ENCODE results near the gene RFX5. TPM values are rescaled to one million over a fixed set of nuclear protein-coding genes. Genes with fewer than 3 reads are reported as not detected.

The RFX5 gene
- total and polyA plus RNA-seq, 9 of the 15 experiments (the other 6 are each of a cell fraction or from before 2014, with no cell fraction given): 3.8 to 48.2 (median 32.2) TPM

DNA sequence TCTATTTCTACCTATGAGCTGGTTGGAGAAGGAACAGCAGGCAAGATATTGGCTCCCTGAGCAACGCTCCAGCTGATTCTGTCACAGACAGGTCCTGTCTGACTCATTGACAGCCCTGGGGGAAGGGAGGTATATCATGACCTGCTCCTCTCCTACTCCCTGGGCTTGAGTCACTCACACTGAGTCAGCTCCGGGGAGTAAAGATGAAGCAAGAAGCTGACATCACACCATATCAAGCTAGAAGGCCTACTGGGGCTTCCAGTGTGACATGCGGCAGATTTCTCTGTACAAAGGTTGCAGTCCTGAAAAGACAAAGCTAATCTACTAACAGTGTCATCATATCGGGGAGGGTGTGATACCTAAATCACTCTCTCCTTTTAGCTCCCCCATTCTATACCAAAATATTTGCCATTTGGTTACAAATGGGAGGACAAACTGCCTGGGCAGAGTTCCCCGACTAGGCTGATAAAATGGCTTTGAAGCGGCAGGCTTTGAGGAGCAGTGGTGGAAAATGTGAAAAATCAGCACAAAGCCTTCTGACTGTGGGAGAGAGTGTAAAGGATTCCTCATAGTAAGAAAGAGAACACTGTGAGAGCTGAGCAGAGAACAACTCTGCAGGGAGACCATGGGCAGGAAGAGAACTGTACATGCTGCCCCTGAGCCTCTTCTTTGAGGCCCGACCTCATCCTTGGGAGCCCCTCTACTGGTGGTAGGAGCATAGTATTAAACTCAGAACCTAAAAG lies 35.3 kb downstream of the RFX5 start (continued):
- peak; percentile 71 for TF ChIP-seq CXXC5 (CRISPR knock-in tag; IDR thresholded peaks at IDR 0.05)
- TF ChIP-seq FOXM1 (IDR thresholded peaks at IDR 0.05; ENCODE audit: low read depth): no peak
- TF ChIP-seq FOXM1 (CRISPR knock-in tag; IDR thresholded peaks at IDR 0.05; ENCODE audit: low read depth): no peak
- no peak for TF ChIP-seq PHF8 (IDR thresholded peaks at IDR 0.05; ENCODE audit: borderline replicate concordance, low read length)
- no peak for TF ChIP-seq KHSRP (IDR thresholded peaks at IDR 0.05)
- TF ChIP-seq RBM39 (optimal IDR thresholded peaks at IDR 0.05; ENCODE audit: low read depth, low read length): no peak
- peak; percentile 22 to 94; a peak in 2 of 4 replicates for TF ChIP-seq TBL1XR1 (IDR thresholded peaks at IDR 0.05; ENCODE audit: low read length in 2 of 2)
- TF ChIP-seq CCNT2 (IDR thresholded peaks at IDR 0.05; ENCODE audit: borderline replicate concordance, extremely low read depth, insufficient read length, low read depth, low read length): peak; percentile 66
- TF ChIP-seq TRIM25 (IDR thresholded peaks at IDR 0.05; ENCODE audit: borderline replicate concordance): no peak
- TF ChIP-seq NFXL1 (CRISPR knock-in tag; IDR thresholded peaks at IDR 0.05): 0 out of 2 replicates have a peak, but pooled peaks have one; percentile 24
- TF ChIP-seq AFF1 (IDR thresholded peaks at IDR 0.05; ENCODE audit: low read depth in 1 of 2, partially characterized antibody in 2 of 2): peak in 1 of 2 experiments; percentile 88
- no peak for TF ChIP-seq GATA2 (CRISPR knock-in tag; IDR thresholded peaks at IDR 0.05)
- no peak for TF ChIP-seq USF2 (CRISPR knock-in tag; IDR thresholded peaks at IDR 0.05)
- TF ChIP-seq CAMTA2 (CRISPR knock-in tag; conservative IDR thresholded peaks at IDR 0.05): no peak
- no peak for TF ChIP-seq XRCC4 (IDR thresholded peaks at IDR 0.05; ENCODE audit: extremely low read depth, insufficient read depth, insufficient read length)
- no peak for TF ChIP-seq ZNF41 (CRISPR knock-in tag; conservative IDR thresholded peaks at IDR 0.05)
- TF ChIP-seq, protein P1, sequence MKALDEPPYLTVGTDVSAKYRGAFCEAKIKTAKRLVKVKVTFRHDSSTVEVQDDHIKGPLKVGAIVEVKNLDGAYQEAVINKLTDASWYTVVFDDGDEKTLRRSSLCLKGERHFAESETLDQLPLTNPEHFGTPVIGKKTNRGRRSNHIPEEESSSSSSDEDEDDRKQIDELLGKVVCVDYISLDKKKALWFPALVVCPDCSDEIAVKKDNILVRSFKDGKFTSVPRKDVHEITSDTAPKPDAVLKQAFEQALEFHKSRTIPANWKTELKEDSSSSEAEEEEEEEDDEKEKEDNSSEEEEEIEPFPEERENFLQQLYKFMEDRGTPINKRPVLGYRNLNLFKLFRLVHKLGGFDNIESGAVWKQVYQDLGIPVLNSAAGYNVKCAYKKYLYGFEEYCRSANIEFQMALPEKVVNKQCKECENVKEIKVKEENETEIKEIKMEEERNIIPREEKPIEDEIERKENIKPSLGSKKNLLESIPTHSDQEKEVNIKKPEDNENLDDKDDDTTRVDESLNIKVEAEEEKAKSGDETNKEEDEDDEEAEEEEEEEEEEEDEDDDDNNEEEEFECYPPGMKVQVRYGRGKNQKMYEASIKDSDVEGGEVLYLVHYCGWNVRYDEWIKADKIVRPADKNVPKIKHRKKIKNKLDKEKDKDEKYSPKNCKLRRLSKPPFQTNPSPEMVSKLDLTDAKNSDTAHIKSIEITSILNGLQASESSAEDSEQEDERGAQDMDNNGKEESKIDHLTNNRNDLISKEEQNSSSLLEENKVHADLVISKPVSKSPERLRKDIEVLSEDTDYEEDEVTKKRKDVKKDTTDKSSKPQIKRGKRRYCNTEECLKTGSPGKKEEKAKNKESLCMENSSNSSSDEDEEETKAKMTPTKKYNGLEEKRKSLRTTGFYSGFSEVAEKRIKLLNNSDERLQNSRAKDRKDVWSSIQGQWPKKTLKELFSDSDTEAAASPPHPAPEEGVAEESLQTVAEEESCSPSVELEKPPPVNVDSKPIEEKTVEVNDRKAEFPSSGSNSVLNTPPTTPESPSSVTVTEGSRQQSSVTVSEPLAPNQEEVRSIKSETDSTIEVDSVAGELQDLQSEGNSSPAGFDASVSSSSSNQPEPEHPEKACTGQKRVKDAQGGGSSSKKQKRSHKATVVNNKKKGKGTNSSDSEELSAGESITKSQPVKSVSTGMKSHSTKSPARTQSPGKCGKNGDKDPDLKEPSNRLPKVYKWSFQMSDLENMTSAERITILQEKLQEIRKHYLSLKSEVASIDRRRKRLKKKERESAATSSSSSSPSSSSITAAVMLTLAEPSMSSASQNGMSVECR (CRISPR knock-in tag; IDR thresholded peaks at IDR 0.05): peak; percentile 98

Data from K562 (cell line).